Forelimb muscle (tissue), 1 donor: ENCODE data around the gene C4A. TPM values are rescaled to one million over a fixed set of nuclear protein-coding genes. Genes with fewer than 3 reads are reported as not detected.
"Not testable (repeated sequence)": the region's sequence is repeated elsewhere in the genome, so short reads cannot be mapped to it uniquely, and the experiment has no call there.

ENCODE experiments used
- DNase-seq: peaks from one replicate; pipeline ENCODE4 v3.0.0-alpha.2; 2013; ENCODE audit warnings: low read depth
- polyA plus RNA-seq: library from polyadenylated mRNA; unstranded; fragments of 120-200 nt; gene quantifications from one replicate; pipeline ENCODE4 v1.2.1, GENCODE V29; 2013; ENCODE audit not compliant: insufficient read length

Gene C4A
- polyA plus RNA-seq, 1 donor, result 19.3 TPM

DNA sequence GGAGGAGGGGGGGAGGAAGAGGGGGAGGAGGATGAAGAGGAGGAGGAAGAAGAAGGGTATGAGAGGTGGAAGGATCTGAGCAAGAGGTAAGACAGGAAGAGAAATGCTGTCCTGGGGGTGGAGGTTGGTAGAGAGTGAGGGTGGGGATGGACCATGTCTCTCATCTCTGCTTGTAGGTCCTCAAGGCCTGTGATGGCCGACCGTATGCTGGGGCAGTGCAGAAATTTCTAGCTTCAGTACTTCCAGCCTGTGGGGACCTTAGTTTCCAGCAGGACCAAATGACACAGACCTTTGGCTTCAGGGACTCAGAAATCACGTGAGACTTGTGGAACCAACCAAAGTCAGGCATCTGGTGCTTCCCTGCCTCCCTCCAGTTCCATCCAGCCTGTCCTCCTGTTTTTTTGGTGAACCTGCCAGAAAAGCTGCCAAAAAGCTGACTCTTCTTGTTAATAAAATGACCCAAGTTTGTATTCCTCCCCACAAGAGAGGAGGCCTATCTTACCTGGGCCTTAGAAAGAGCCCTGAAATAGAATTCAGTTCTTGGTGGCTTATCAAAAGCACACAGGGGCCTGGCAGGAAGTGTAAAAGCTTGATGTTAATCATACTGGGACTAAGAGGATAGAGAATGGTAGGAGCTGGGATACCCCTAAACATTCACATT lies 2.5 kb upstream of the C4A start:
- DNase-seq, result no peak

GRCh38 chr6:31980195-31980876 lies 1.5 kb upstream of the C4A start:
- DNase-seq, result not testable (repeated sequence)

GRCh38 chr6:31980998-31981397 lies 859 bp upstream of the C4A start:
- DNase-seq, result not testable (repeated sequence)

GRCh38 chr6:31989363-31989762 lies 7.5 kb downstream of the C4A start:
- not testable (repeated sequence) for DNase-seq

DNA sequence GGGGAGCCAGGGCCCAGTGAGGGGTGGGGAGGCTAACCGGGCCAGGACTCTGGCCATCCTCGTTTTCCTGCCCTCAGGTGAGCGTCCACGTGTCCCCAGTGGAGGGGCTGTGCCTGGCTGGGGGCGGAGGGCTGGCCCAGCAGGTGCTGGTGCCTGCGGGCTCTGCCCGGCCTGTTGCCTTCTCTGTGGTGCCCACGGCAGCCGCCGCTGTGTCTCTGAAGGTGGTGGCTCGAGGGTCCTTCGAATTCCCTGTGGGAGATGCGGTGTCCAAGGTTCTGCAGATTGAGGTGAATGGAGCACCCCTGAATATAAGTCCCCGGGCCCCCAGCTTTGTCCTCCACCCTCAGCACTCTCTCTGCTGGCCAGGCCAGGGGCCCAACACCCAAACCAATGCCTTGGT lies 12.6 kb downstream of the C4A start:
- not testable (repeated sequence) for DNase-seq

GRCh38 chr6:31996385-31996784 lies 14.5 kb downstream of the C4A start:
- not testable (repeated sequence) for DNase-seq

DNA sequence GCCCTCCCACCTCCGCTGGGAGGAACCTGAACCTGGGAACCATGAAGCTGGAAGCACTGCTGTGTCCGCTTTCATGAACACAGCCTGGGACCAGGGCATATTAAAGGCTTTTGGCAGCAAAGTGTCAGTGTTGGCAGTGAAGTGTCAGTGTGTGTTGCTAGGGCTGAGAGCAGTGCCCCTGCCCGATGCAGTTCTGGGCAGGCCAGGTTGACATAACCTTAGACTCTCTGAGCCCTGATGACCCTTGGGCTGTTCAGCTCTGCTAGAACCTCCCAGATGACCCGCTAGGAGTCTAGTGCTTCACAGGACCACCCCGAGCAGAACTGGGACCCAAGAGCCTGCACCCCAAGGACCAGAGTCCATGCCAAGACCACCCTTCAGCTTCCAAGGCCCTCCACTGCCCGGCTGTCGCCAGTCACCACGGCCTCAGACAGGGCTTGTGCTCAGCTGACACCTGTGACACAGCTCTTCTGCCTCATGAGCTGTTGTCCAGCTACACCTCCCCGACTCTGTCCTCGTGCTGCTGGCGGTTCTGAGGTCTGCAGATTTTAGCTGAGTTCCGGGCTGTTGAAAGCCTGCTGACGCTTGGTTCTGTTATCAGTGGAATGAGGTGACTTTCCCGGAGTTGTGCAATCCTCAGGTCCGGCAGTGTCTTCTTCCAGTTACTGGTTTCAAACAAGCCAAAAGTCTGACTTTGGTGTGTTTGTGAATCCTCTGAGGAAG lies 20.9 kb downstream of the C4A start:
- not testable (repeated sequence) for DNase-seq

DNA sequence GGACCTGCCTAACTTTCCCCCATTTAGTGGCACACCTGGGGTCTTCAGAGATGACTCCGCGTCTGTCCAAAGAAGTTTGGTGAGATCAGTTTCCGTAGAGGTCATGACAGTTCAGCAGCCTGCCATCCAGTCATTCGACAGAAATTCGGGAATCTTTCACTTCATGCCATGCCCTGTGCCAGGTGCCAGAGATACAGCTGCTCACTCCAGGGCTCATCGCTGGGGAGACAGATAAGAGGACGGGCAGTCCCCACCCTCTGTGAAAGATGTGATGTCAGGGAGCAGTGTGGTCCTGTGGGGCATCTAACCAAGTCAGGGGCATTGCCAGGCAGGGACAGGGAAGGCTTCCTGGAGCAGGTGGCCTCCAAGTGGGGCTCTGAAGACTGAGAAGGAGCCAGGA lies 21.4 kb downstream of the C4A start:
- not testable (repeated sequence) for DNase-seq

GRCh38 chr6:32004393-32004792 lies 22.5 kb downstream of the C4A start:
- DNase-seq, result not testable (repeated sequence)

GRCh38 chr6:32004864-32005537 lies 23.1 kb downstream of the C4A start:
- DNase-seq, result not testable (repeated sequence)

DNA sequence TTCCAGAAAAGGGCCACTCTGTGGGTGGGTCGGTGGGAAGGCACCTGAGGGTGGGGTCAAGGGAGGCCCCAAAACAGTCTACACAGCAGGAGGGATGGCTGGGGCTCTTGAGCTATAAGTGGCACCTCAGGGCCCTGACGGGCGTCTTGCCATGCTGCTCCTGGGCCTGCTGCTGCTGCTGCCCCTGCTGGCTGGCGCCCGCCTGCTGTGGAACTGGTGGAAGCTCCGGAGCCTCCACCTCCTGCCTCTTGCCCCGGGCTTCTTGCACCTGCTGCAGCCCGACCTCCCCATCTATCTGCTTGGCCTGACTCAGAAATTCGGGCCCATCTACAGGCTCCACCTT lies 23.7 kb downstream of the C4A start:
- not testable (repeated sequence) for DNase-seq

- not testable (repeated sequence) for DNase-seq
Observed at GRCh38 chr6:32005991-32006529, 24.2 kb downstream of the C4A start.

DNA sequence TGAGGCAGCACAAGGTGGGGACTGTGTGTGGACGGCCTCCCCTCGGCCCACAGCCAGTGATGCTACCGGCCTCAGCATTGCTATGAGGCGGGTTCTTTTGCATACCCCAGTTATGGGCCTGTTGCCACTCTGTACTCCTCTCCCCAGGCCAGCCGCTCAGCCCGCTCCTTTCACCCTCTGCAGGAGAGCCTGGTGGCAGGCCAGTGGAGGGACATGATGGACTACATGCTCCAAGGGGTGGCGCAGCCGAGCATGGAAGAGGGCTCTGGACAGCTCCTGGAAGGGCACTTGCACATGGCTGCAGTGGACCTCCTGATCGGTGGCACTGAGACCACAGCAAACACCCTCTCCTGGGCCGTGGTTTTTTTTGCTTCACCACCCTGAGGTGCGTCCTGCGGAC lies 25.2 kb downstream of the C4A start:
- not testable (repeated sequence) for DNase-seq

- DNase-seq, result not testable (repeated sequence)
Observed at GRCh38 chr6:32008037-32008436, 26.2 kb downstream of the C4A start.

GRCh38 chr6:32008616-32009015 lies 26.8 kb downstream of the C4A start:
- DNase-seq, result not testable (repeated sequence)

- not testable (repeated sequence) for DNase-seq
Observed at GRCh38 chr6:32009537-32009936, 27.7 kb downstream of the C4A start.

GRCh38 chr6:32010856-32011530 lies 29.1 kb downstream of the C4A start:
- not testable (repeated sequence) for DNase-seq

GRCh38 chr6:32012941-32013617 lies 31.2 kb downstream of the C4A start:
- not testable (repeated sequence) for DNase-seq

GRCh38 chr6:32013738-32014137 lies 31.9 kb downstream of the C4A start:
- DNase-seq, result not testable (repeated sequence)

GRCh38 chr6:32014547-32014946 lies 32.7 kb downstream of the C4A start, which contains the start of gene C4B:
Gene C4B (plus strand): TSS chr6:32014795. CDS start chr6:32014846, 51 bp downstream.
- not testable (repeated sequence) for DNase-seq
